Uterus (tissue), 4 donors: Measurements from ENCODE around the gene PITPNB. TPM values are rescaled to one million over a fixed set of nuclear protein-coding genes. Genes with fewer than 3 reads are reported as not detected.

Experiments
- DNase-seq, 2 donors: peaks; one replicate each; pipeline ENCODE4 v3.0.0-alpha.2; 2019 to 2020
- H3K27ac ChIP-seq, 2 donors: fragments of 200-600 bp; sonication (generic); 1 replicate in 1 of 2; 2 replicates in 1 of 2; pipeline ENCODE4 v1.5.1; 2016 to 2018
- H3K27me3 ChIP-seq, 2 donors: fragments of 200-600 bp; sonication (generic); one replicate each; pipeline ENCODE4 v1.5.1; 2018 to 2019; ENCODE audit warnings: control low read depth in 1 of 2
- H3K36me3 ChIP-seq, 2 donors: fragments of 200-600 bp; sonication (generic); one replicate each; pipeline ENCODE4 v1.5.1; 2019; ENCODE audit warnings: control low read depth in 1 of 2
- H3K4me1 ChIP-seq, 2 donors: fragments of 200-600 bp; sonication (generic); one replicate each; pipeline ENCODE4 v1.5.1; 2018 to 2019; ENCODE audit warnings: control low read depth in 1 of 2
- H3K4me3 ChIP-seq, 2 donors: fragments of 200-600 bp; sonication (generic); 1 replicate in 1 of 2; 2 replicates in 1 of 2; pipeline ENCODE4 v1.5.1; 2018 to 2019; ENCODE audit warnings: mild to moderate bottlenecking in 1 of 2
- H3K9me3 ChIP-seq, 2 donors: fragments of 200-600 bp; sonication (generic); one replicate each; pipeline ENCODE4 v1.5.1; 2019; ENCODE audit warnings: control low read depth in 1 of 2
- CTCF ChIP-seq, 4 experiments: fragments of 200-600 bp in 2 of 4; fragments of 450-650 bp in 2 of 4; sonication (generic) in 2 of 4; IDR thresholded peaks; one replicate each; pipeline ENCODE4 v1.5.1; 2016 to 2019; ENCODE audit warnings: antibody characterized with exemption in 4 of 4, mild to moderate bottlenecking in 2 of 4, moderate library complexity in 1 of 4
- POLR2A ChIP-seq, 2 donors: fragments of 450-650 bp; IDR thresholded peaks; one replicate each; pipeline ENCODE4 v1.6.1; 2016; ENCODE audit warnings: antibody characterized with exemption in 2 of 2, mild to moderate bottlenecking in 1 of 2, moderate library complexity in 1 of 2
- intact Hi-C: fragments of 100-400 bp; cut with DNase I; formaldehyde crosslinking; loops from one replicate; pipeline ENCODE4 v1.15.1; 2023; ENCODE audit warnings: low total_unique reads
- total RNA-seq, 4 donors: library from RNA; depleted of rRNA in 3 of 4; stranded (reverse); fragments of >200 nt in 3 of 4; gene quantifications; one replicate each; pipeline versions ENCODE4 v1.1.0 to v1.2.4, GENCODE V29; 2014 to 2023
- donor health status: DM: yes; HTN: yes; CAD: no.

The PITPNB gene
- total RNA-seq, 4 donors from 2014 or later = 47.9 to 99.2 (median 62.5) TPM

DNA sequence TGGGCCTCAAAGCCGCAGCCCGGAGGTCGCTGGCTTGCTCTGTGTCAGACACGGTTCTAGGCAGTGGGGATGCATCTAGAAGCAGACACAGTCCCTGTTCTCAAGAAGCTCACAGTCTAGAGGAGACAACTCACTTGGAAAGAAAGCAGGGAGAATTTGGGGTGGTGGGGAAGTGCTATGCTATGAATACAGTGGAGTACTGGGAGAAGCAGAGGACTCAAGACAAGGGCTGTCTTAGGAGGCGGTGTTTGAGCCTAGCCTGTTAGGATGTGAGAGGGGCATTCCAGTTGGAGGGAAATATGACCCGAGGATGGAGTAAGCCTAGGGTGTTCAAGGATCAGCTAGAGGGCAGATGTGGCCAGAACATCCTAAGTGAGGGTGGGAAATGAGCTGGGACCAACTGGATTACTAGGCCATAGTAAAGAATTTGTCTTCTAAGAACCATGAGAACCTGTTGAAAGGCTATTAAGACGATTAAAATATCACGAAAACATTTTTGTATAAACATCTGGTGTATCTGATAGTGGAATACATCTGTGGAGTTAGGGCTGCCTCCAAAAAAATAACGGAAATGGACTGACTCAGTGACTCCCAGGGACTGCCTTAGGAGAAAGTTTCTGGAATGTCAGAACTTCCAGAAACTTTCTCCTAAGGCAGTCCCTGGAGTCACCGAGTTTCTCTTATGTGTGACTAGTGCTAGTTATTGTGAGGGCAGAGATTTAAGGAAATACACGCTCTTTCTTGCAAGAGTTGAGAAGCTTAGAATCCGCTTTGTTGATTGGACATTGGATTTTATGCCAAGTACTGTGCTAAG lies 1.1 kb upstream of the PITPNB start:
- H3K27me3 ChIP-seq = no peaks in the 10 kb centered on the region
- peaks cover 0 to 3% of the 10 kb centered on the region in 2 donors for H3K4me1 ChIP-seq
- no peak for TF ChIP-seq POLR2A (IDR thresholded peaks at IDR 0.05)
- no peak for TF ChIP-seq CTCF (IDR thresholded peaks at IDR 0.05)
- no peaks in the 10 kb centered on the region for H3K9me3 ChIP-seq
- peak overlapping the region; percentile 88 to 95 for H3K4me3 ChIP-seq
- H3K27ac ChIP-seq = peak overlapping the region; percentile 96 to 98
- H3K36me3 ChIP-seq = no peaks in the 10 kb centered on the region
- peak; percentile 29 to 50 for DNase-seq
- intact Hi-C loops = no loop called here

GRCh38 chr22:27918341-27919221 lies 475 bp downstream of the PITPNB start:
- Histone ChIP-seq H3K27ac (peak overlapping the region; percentile 95 to 96), H3K4me1 (peaks cover 0 to 3% of the 10 kb centered on the region in 2 donors), H3K27me3 (no peaks in the 10 kb centered on the region), H3K36me3 (no peaks in the 10 kb centered on the region), H3K4me3 (peak overlapping the region; percentile 88 to 95), H3K9me3 (no peaks in the 10 kb centered on the region)
- intact Hi-C loops = no loop called here
- DNase-seq = peak; percentile 46 to 55
- TF ChIP-seq CTCF (IDR thresholded peaks at IDR 0.05) (no peak), POLR2A (IDR thresholded peaks at IDR 0.05) (peak in 1 of 2 donors; percentile 18)

- peaks cover 3 to 4% of the 10 kb centered on the region in 2 donors for H3K4me1 ChIP-seq
- intact Hi-C loops = no loop called here
- TF ChIP-seq CTCF (IDR thresholded peaks at IDR 0.05) (no peak), POLR2A (IDR thresholded peaks at IDR 0.05) (no peak)
- no peak for DNase-seq
- no peak overlapping the region for H3K27ac ChIP-seq
- H3K27me3 ChIP-seq = no peaks in the 10 kb centered on the region
- no peaks in the 10 kb centered on the region for H3K9me3 ChIP-seq
- H3K36me3 ChIP-seq = no peaks in the 10 kb centered on the region
- H3K4me3 ChIP-seq = no peak overlapping the region
Observed at GRCh38 chr22:27915986-27916385, 3.1 kb downstream of the PITPNB start.

- Histone ChIP-seq H3K4me1 (peaks cover 0 to 4% of the 10 kb centered on the region in 2 donors), H3K4me3 (no peak overlapping the region), H3K27me3 (no peaks in the 10 kb centered on the region), H3K27ac (no peak overlapping the region), H3K36me3 (no peaks in the 10 kb centered on the region), H3K9me3 (no peaks in the 10 kb centered on the region)
- intact Hi-C loops = no loop called here
- no peak for DNase-seq
- TF ChIP-seq POLR2A (IDR thresholded peaks at IDR 0.05) = no peak
- TF ChIP-seq CTCF (IDR thresholded peaks at IDR 0.05) = no peak
Observed at GRCh38 chr22:27913162-27913741, 5.8 kb downstream of the PITPNB start.
